Measurements from ENCODE around the gene CLTRN.

Gene CLTRN

GRCh38 chrX:15602761-15603160 is 61.8 kb downstream of the CLTRN start:
- no peak overlapping the region for H3K4me3 ChIP-seq (ENCODE audit: low read depth, low read length)
- no peak for DNase-seq (ENCODE audit: low read depth)
- no peak for TF ChIP-seq CTCF (IDR thresholded peaks at IDR 0.05; ENCODE audit: low read depth, low read length, missing control alignments)

GRCh38 chrX:15601932-15602331 is 62.7 kb downstream of the CLTRN start:
- DNase-seq (ENCODE audit: low read depth): no peak
- no peak overlapping the region for H3K4me3 ChIP-seq (ENCODE audit: low read depth, low read length)
- no peak for TF ChIP-seq CTCF (IDR thresholded peaks at IDR 0.05; ENCODE audit: low read depth, low read length, missing control alignments)

- H3K4me3 ChIP-seq (ENCODE audit: low read depth, low read length): no peak within 1 kb of the TSS
- no peak for DNase-seq (ENCODE audit: low read depth)
- TF ChIP-seq CTCF (IDR thresholded peaks at IDR 0.05; ENCODE audit: low read depth, low read length, missing control alignments): no peak
These were observed 63.9 kb downstream of the CLTRN start, which contains the start of gene ACE2 for GRCh38 chrX:15600745-15601144. Gene ACE2, minus strand, starts transcription at chrX:15600960. Its CDS starts 49 bp downstream, at chrX:15600911.

GRCh38 chrX:15600049-15600448 is 64.6 kb downstream of the CLTRN start:
- DNase-seq (ENCODE audit: low read depth): no peak
- no peak for TF ChIP-seq CTCF (IDR thresholded peaks at IDR 0.05; ENCODE audit: low read depth, low read length, missing control alignments)
- H3K4me3 ChIP-seq (ENCODE audit: low read depth, low read length): no peak overlapping the region

- H3K4me3 ChIP-seq (ENCODE audit: low read depth, low read length): no peak overlapping the region
- TF ChIP-seq CTCF (IDR thresholded peaks at IDR 0.05; ENCODE audit: low read depth, low read length, missing control alignments): no peak
- no peak for DNase-seq (ENCODE audit: low read depth)
These were observed 65.1 kb downstream of the CLTRN start for GRCh38 chrX:15599461-15599860.

GRCh38 chrX:15598026-15598425 is 66.6 kb downstream of the CLTRN start:
- H3K4me3 ChIP-seq (ENCODE audit: low read depth, low read length): no peak overlapping the region
- TF ChIP-seq CTCF (IDR thresholded peaks at IDR 0.05; ENCODE audit: low read depth, low read length, missing control alignments): no peak
- DNase-seq (ENCODE audit: low read depth): no peak

- no peak for DNase-seq (ENCODE audit: low read depth)
- H3K4me3 ChIP-seq (ENCODE audit: low read depth, low read length): no peak overlapping the region
- TF ChIP-seq CTCF (IDR thresholded peaks at IDR 0.05; ENCODE audit: low read depth, low read length, missing control alignments): no peak
These were observed 70.2 kb downstream of the CLTRN start for GRCh38 chrX:15594371-15594770.

Measured in GM12864 (cell line).